ENCODE data around the gene KRTAP5-10.
A peak's percentile ranks its signal among the peaks of the same experiment; 100 is the strongest.
"Not testable (repeated sequence)": the region's sequence is repeated elsewhere in the genome, so short reads cannot be mapped to it uniquely, and the experiment has no call there.

KRTAP5-10 gene

DNA sequence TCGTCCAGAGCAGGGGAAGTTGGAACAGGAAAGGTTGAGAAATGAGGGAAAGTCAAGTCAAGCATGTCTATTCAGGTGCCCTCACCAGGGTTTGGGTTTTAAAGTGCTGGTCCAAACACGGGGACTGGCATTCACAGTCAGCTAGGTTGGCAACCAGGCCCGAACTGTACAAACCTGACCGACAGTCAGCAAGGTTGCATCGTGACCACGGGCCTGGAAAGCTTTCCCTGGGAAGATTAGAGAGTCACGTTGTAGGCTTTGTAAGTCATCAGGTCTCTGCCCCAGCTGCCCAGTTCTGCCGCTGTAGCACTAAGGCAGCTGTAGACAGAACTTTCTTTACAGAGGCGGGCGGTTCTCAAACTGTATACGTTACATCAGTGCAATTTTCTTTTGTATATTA, 7.4 kb downstream of the KRTAP5-10 start:
- DNase-seq (ENCODE audit: low spot score), result no peak

DNA sequence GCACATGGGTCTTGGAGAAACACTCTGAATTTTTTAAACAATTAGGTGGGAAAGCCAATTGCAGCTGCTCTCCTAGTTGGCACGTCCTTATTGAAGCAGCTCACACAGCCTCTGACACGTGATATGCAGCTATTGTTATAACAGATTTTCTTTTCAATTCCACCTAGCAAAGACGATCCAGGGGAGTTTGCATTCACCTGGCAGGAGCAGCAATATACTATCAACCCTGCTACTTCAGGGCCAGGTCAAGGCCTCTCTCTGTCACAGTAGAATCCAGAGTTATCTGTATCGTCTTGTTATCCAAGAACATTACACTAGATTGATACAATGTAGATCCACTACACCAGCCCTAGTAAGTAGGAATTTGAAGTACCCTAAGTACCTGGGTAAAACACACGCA, 9.1 kb downstream of the KRTAP5-10 start:
- DNase-seq (ENCODE audit: low spot score), result no peak

DNA sequence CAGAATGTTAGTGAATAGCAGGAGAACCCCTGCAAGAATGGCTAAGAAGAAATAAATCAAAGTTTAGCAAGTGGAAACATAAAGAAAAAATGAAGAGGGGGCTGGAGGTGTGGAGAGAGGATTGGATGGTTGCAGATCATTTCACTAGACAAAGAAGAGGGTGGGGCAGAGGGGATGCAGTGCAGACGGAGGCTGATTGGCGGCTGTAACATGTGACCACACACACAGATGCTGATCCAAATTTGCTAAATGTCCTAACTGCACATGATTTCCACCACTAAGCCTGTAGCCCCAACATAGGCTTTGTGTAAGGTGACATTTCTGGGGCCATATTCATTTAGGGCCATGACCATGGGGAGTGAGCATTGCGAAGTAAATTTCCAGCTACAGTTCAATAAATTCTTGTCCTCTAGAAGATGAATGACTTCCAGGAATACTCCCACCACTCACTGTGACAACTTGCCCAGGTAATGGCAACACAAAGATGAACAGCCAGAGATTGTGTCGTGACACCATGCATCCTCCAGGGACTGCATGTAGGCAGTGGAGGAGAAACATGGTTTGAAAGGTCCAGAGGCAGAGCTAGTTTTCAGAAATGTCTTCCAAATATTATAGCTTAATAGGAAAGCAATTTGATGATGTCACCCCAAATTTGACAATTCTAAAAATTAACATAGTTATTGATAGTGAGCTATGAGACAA, 10.5 kb downstream of the KRTAP5-10 start:
- DNase-seq (ENCODE audit: low spot score), result no peak

DNA sequence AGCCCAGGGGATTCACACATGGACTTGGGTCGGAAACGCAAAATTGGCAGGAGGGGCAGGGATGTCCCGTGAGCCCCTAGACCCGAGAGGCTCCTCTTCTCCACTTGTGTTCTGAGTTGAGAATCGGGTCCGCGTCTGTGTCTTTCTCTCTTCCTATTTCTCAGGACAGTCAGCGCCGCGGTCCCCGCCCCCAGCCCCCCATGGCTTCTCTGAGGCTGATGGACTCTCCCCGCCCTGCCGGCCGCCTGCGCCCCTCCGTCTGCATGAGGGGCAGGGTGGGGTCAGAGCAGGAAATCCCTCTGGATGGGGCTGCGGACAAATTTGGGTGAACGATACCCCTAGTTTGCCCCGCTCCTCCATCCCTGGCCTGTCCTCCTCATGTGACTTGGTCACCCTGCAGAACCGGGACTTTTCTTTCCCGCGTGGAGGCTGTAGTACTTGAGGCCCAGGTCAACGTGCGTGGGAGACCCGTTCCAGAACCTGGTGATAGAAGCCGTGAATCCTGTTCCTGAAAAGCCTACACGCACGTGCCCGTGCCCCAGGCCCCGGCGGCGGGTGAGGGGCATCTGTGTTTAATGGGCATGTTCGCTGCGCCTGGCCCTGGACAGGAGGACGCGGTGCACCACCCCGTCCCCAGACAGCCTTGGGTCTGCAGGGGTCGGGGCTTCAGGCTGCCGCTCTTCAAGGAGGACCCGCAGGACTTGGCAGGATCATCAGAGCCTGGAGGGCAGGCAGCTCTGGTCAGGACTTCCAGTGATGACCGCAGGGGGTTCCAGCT, 11.5 kb downstream of the KRTAP5-10 start:
- not testable (repeated sequence) for DNase-seq (ENCODE audit: low spot score)

DNA sequence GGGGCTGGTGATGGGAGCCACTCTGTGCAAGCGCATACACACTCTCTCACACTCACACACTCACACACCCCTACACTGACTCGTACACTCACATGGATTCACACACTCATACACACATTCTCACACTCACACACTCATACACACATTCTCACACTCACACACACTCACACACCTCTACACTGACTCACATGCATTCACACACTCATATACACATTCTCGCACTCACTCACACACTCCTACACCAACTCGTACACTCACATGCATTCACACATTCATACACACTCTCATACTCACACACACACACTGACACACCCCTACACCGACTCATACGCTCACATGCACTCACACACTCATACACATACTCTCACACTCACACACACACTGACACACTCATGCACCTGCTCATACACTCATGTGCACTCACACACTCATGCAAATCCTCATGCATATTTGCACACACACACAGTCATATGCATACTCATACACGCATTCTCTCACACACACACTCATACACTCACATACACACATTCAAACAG, 12.2 kb downstream of the KRTAP5-10 start:
- DNase-seq (ENCODE audit: low spot score), result no peak

DNA sequence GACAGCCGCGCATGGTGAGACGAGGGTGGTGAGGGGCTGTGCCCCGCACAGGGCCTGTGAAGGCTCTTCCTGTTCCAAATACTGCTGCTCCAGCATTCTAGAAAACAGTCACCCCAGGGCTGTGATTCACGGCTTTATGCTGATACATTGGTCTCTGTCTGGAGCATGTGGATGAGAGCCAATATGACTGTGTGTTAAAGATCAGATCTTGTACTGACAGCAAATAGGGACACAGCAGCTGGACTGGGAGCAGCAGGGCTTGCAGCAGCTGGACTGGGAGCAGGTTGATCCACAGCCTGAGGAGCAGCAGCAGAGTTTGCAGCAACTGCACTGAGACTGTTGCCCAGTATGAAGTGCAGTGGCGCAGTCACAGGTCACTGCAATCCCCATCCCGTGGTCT, 14.2 kb downstream of the KRTAP5-10 start:
- DNase-seq (ENCODE audit: low spot score), result not testable (repeated sequence)

DNA sequence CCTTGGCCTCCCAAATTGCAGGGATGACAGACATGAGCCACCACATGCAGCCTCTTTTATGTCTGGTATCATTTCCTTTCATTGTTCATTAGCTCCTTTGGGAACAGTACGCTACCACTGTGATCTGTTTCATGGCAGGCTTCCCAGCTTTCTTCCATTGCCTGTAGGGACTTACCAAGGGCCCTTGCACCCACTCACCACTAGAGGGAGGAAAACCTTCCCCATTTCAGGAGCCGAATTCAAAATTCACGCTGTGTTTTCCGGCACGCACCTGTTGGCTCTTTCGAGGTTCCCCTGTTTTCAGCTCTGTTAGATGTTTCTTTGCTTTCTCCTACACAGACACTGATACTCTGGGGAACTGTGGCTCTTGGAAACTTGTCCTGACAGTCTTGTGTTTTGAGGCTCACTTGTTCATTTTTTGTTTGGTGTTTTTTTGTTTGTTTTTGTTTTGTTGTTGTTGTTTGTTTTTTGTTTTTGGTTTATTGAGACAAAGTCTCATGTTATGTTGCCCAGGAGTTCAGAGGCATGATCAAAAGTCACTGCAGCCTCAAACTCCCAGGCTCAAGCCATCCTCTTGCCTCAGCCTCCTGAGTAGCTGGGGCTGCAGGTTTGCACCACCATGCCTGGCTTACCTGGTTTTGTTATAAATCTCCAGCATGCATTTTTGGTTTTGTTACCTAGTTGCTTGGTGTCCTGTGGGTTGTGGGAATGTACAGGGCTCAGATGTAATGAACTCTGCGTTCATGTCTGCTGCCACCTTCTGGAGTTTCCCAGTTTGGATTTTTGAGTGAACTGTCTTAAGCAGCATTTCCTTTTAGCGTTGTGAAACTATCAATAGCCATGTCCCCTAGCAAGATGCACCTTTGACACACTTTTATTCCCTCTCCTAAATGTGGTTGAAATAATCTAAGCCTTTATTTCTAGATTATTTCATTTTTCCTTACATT, 15.0 kb downstream of the KRTAP5-10 start:
- DNase-seq (ENCODE audit: low spot score), result peak; percentile 81

DNA sequence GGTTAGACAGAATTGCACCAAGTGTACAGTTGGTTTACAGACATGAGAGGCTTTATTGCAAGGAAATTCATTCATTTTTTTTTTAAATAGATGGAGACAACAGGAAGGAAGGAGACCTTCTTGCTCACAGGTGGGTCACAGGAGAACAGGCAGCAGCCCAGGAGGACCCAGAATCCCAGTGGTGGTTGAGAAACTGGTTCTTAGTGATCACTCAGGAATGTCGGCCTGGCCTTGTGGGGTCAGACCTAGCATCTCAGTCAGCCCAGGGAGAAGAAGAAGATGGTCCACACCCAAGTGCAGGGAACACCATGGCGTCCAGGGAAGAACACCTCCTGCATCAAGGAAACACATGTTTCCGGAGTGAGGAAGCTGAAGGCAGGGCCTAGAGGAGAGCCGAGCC, 16.5 kb downstream of the KRTAP5-10 start:
- no peak for DNase-seq (ENCODE audit: low spot score)

DNA sequence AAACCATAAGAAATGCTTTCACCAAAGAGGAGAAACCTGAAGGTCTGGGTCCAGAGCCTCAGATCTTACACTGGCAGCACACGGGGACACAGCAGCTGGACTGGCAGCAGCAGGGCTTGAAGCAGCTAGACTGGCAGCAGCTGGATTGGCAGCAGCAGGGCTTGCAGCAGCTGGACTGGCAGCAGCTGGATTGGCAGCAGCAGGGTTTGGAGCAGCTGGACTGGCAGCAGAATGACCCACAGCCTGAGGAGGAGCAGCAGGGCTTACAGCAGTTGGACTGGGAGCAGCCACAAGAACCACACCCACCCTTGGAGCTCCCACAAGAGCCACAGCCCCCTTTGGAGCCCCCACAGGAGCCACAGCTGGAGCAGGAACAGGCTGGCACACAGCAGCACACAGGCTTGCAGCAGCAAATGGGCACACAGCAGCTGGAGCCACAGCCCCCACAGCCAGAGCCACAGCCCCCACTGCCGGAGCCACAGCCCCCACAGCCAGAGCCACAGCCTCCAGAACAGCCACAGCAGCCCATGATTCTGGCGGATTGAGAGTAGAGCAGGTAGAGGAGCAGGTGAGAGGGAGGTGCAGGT, 17.0 kb downstream of the KRTAP5-10 start, which contains the start of gene KRTAP5-11:
TSS of gene KRTAP5-11 (minus strand) at position 567 of the 587 bp plus-strand sequence. CDS start at position 529, 38 bp downstream.
- DNase-seq (ENCODE audit: low spot score), result no peak

DNA sequence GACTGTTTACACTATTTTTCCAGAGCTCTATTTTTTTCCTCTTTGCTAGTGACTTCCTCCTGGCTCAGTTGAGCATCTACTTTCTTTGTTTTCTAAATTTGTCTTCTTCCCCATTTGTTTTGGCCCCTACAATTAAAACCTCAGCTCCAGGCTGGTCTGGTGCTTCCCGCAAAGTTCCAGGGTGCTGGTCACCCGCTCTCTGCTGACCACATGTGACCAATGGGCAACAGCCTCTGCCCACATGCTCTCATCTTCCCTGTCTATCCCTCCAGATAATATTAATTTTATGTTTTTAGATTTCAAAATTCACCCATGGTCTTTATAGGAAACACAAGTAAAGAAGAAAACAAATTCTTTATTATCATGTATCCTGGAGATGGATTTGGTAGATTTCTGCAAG, 17.6 kb downstream of the KRTAP5-10 start:
- DNase-seq (ENCODE audit: low spot score), result not testable (repeated sequence)

DNA sequence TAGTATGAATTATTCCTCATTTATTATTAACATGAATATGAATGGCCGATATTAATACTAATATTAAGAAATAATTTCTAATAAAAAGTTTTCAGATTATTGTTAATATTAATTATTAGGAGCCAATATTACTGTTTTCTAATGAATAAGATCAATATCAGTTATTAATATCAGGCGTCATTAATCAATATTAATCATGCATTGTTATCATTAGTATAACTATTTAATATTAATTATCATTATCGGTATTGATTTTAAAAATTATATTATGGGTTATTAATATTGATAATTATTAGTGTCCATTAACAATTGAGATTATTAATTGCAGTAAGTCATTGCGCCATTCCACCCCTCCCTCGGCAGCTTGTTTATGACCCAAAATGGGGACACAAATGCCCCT, 20.3 kb downstream of the KRTAP5-10 start:
- DNase-seq (ENCODE audit: low spot score), result not testable (repeated sequence)

DNA sequence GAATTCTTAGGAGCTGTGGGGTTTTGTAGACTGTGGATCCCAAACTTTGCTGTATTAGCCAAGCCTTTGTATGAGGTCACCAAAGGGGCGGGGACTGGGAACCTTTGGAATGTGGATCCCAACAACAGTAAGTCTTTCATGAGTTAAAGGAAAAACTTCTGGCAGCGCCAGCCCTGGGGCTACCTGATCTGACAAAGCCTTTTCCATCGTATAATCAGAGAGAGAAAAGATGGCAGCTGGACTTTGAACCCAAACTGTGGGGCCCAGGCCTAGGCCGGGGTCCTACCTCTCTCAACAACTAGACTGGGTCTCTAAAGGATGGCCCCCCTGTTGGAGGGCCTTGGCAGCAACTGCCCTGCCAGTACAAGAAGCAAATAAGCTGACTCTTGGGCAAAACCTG, 23.0 kb downstream of the KRTAP5-10 start:
- not testable (repeated sequence) for DNase-seq (ENCODE audit: low spot score)

DNA sequence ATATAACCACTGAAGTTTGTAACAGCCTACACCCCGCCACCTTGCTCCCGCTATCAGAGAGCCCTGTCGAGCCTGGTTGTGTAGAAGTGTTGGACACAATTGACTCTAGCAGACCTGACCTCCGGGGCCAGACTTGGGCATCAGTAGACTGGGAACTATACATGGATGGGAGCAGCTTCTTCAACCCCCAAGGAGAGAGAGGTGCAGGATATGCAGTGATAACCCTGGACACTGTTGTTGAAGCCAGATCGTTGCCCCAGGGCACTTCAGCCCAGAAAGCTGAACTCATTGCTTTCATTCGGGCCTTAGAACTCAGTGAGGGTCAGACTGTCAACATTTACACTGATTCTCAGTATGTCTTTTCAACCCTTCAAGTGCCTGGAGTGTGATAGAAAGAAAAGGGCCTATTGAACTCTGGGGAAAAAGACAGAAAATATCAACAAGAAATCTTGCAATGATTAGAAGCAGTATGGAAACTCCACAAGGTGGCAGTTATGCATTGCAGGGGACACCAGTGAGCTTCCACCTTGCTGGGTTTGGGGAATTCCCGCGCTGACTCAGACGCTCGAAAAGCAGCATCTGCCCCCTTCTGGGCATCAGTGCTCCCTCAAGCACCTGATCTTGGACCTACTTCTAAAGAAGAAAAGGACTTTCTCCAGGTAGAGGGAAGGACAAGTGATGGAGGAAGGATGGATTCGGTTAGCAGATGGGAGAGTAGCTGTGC, 23.6 kb downstream of the KRTAP5-10 start:
- not testable (repeated sequence) for DNase-seq (ENCODE audit: low spot score)

DNA sequence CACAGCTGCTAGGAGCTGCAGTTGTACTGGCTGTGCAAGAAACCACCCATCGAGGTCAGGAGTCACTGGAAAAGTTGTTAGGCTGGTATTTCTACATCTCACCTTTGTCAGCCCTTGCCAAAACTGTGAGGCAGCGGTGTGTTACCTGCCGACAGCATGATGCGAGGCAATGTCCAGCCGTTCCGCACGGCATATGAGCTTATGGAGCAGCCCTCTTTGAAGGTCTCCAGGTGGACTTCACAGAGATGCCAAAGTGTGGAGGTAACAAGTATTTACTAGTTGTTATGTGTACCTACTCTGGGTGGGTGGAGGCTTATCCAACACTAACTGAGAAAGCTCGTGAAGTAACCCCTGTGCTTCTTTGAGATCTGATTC, 24.2 kb downstream of the KRTAP5-10 start:
- not testable (repeated sequence) for DNase-seq (ENCODE audit: low spot score)

DNA sequence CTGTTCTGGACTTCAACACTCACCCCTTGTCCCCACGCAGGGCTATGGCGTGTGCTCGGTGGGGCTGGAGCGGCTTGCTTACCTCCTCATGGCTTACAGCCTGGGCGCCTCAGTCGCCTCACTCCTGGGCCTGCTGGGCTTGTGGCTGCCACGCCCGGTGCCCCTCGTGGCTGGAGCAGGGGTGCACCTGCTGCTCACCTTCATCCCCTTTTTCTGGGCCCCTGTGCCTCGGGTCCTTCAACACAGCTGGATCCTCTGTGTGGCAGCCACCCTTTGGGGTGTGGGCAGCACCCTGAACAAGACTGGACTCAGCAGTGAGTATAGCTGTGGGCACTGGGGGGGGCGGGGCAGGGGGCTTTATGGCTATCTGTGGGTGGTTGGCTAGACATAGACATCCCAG, 37.9 kb downstream of the KRTAP5-10 start:
- DNase-seq (ENCODE audit: low spot score), result not testable (repeated sequence)

DNA sequence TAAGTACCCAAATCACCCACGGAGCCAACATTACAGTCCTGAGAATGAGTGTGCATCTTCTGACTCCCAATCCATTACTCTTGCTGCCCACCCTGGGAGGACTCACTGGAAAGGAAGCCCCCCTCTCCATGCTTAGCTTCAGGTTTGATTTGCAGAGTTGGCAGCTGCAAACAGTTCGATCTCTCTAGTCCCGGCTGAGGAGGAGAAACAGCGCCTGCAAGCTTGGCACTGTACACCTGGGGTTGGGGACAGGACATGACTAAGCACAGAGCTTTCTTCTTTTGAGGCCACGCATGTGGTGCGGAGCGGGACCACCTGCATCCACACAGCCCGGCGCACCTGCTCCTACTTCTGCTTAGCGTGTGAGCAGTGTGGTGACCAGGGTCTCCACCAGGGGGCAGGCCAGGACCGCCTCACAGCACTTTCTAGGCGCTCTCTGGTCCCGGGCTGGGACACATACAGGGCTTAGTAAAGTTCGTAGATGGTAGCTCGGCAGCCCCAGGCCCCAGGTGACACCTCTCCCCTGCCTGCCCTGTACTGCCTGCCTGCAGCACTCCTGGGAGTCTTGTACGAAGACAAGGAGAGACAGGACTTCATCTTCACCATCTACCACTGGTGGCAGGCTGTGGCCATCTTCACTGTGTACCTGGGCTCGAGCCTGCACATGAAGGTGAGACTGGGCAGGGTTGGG, 39.6 kb downstream of the KRTAP5-10 start:
- not testable (repeated sequence) for DNase-seq (ENCODE audit: low spot score)

DNA sequence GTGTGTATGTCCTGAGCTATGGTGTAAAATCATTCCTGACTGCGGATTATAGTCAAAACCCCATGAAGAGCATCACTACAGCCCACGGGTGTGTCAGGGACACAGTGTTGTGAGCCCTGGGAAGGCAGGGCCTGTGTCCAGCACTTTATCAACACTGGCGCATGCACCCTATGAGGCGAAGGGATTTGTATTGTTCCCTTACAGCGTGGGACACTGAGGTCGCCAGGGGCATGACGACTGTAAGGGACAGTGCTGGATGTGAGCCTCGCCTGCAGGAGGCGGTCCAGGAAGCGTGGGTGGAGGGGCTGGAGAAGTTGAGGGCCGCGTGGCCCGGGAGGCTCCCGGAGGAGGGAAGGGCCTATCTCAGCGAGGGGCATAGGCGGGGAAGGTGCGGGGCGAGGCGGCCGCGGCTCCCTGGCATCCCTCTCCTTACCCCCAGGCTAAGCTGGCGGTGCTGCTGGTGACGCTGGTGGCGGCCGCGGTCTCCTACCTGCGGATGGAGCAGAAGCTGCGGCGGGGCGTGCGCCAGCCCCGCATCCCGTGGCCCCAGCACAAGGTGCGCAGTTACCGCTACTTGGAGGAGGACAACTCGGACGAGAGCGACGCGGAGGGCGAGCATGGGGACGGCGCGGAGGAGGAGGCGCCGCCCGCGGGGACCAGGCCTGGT, 41.6 kb downstream of the KRTAP5-10 start:
- not testable (repeated sequence) for DNase-seq (ENCODE audit: low spot score)

DNA sequence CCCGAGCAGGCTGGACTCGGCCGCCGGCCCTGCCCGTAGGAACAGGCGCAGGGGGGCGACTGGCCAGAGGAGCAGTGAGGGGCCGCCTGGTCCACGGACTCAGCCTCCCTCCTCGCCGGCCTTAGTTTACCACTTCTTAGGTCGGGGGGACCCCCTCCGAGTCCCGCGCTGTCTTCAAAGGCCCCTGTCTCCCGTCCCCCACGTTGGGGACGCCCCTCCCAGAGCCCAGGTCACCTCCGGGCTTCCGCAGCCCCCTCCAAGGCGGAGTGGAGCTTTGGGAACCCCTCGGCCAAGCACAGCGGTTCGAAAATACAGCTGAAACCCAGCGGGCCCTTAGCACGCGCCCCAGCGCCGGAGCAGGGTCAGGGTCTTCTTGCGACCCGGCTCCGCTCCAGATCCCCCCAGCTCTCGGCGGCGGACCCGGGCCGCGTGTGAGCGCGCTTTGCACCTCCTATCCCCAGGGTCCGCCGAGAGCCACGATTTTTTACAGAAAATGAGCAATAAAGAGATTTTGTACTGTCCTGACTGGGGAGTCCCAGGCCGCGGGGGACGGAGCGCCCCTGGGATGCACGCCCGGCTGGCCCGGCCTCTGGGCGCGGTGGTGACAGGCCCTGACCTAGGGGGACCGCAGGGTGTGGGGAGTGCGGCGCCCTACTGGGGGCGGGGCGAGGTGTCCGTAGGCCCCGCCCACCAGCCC, 42.3 kb downstream of the KRTAP5-10 start:
- not testable (repeated sequence) for DNase-seq (ENCODE audit: low spot score)

DNA sequence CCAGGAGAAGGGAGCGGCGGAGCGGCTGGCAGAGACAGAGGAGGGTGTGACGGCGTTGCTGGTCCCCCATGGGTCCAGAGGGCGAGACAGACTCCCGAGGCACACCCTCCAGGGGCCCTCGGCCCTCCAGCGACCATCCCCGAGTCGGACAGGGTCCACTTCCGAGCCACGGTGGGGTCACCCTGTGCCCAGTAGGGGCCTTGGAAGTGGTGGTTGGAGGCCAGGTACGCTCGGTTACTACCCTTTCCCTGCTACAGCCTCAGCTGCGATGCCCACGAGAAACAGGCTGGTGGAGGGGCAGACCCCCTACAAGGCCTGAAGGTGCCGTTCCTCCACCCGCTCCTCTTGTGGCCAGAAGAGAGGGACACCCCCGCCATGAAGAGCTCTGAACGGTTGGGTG, 42.9 kb downstream of the KRTAP5-10 start:
- not testable (repeated sequence) for DNase-seq (ENCODE audit: low spot score)

Measured in Ammon's horn (tissue), 1 donor.